ENCODE results near the gene RABL6. TPM values are rescaled to one million over a fixed set of nuclear protein-coding genes. Genes with fewer than 3 reads are reported as not detected.

The RABL6 gene
- total and polyA plus RNA-seq, 4 donors = 34.8 to 93.5 (median 67.7) TPM

- Histone ChIP-seq H3K27ac (ENCODE audit: low read depth, low read length) (no peak overlapping the region), H3K36me3 (ENCODE audit: control insufficient read depth, insufficient read depth, low read length) (peaks cover 25% of the 10 kb centered on the region), H3K9me3 (ENCODE audit: control insufficient read depth, insufficient read depth, low read length) (no peaks in the 10 kb centered on the region), H3K4me3 (ENCODE audit: low read depth, low read length) (no peak overlapping the region), H3K4me1 (ENCODE audit: control insufficient read depth, insufficient read depth, low read length) (peaks cover 21% of the 10 kb centered on the region), H3K27me3 (ENCODE audit: control insufficient read depth, insufficient read depth, low read length) (no peaks in the 10 kb centered on the region)
- WGBS (ENCODE audit: insufficient coverage) = 91% methylated on average over 6 of the region's 8 CpGs
- no peak for DNase-seq (ENCODE audit: low read depth in 4 of 6, low spot score in 6 of 6)
Measured at GRCh38 chr9:136888454-136888853, 80.7 kb downstream of the RABL6 start.

- H3K27me3 ChIP-seq (ENCODE audit: control insufficient read depth, insufficient read depth, low read length) = no peaks in the 10 kb centered on the region
- H3K27ac ChIP-seq (ENCODE audit: low read depth, low read length) = no peak overlapping the region
- 94% methylated on average over 30 of the region's 42 CpGs for WGBS (ENCODE audit: insufficient coverage)
- peaks cover 33% of the 10 kb centered on the region for H3K36me3 ChIP-seq (ENCODE audit: control insufficient read depth, insufficient read depth, low read length)
- no peak overlapping the region for H3K4me3 ChIP-seq (ENCODE audit: low read depth, low read length)
- peaks cover 21% of the 10 kb centered on the region for H3K4me1 ChIP-seq (ENCODE audit: control insufficient read depth, insufficient read depth, low read length)
- no peak for DNase-seq (ENCODE audit: low read depth in 4 of 6, low spot score in 6 of 6)
- no peaks in the 10 kb centered on the region for H3K9me3 ChIP-seq (ENCODE audit: control insufficient read depth, insufficient read depth, low read length)
Measured at GRCh38 chr9:136889858-136890257, 82.1 kb downstream of the RABL6 start.

- no peaks in the 10 kb centered on the region for H3K9me3 ChIP-seq (ENCODE audit: control insufficient read depth, insufficient read depth, low read length)
- peaks cover 16% of the 10 kb centered on the region for H3K4me1 ChIP-seq (ENCODE audit: control insufficient read depth, insufficient read depth, low read length)
- H3K27ac ChIP-seq (ENCODE audit: low read depth, low read length) = no peak overlapping the region
- 98% methylated on average over 11 of the region's 13 CpGs for WGBS (ENCODE audit: insufficient coverage)
- H3K36me3 ChIP-seq (ENCODE audit: control insufficient read depth, insufficient read depth, low read length) = peaks cover 38% of the 10 kb centered on the region
- no peak for DNase-seq (ENCODE audit: low read depth in 4 of 6, low spot score in 6 of 6)
- H3K27me3 ChIP-seq (ENCODE audit: control insufficient read depth, insufficient read depth, low read length) = no peaks in the 10 kb centered on the region
- H3K4me3 ChIP-seq (ENCODE audit: low read depth, low read length) = no peak overlapping the region
Measured at GRCh38 chr9:136890661-136891060, 82.9 kb downstream of the RABL6 start.

Small RNAs within 50 kb of the gene (small RNA-seq; reads per million reads assigned to genes)
- gene AL355987.2 (ENCODE audit: low replicate concordance) (not detected), gene ATP6V1G1P3 (ENCODE audit: low replicate concordance) (not detected), gene MIR4292 (ENCODE audit: low replicate concordance) (not detected), gene MIR4479 (ENCODE audit: low replicate concordance) (not detected)

Other genes with a start within 250 kb of the RABL6 start
- 10 to 100 TPM; 21.9 to 93.5 TPM for gene EGFL7, start 145.0 kb upstream of the RABL6 start, total RNA-seq
- 10 to 100 TPM; 46.8 to 57.3 TPM for gene EGFL7, start 145.0 kb upstream of the RABL6 start, polyA plus RNA-seq (ENCODE audit: insufficient read length in 2 of 2)
- 10 to 100 TPM in 1 of 2 donors, 1 to 10 TPM in 1; 8.7 to 14.3 TPM for gene AGPAT2, start 120.5 kb upstream of the RABL6 start, total RNA-seq
- gene AGPAT2, start 120.5 kb upstream of the RABL6 start, polyA plus RNA-seq (ENCODE audit: insufficient read length in 2 of 2) = 10 to 100 TPM in 1 of 2 donors, 1 to 10 TPM in 1; 9.1 to 11.0 TPM
- gene DIPK1B, start 95.4 kb upstream of the RABL6 start, total RNA-seq = 10 to 100 TPM; 24.9 to 47.8 TPM
- gene DIPK1B, start 95.4 kb upstream of the RABL6 start, polyA plus RNA-seq (ENCODE audit: insufficient read length in 2 of 2) = 10 to 100 TPM; 63.5 to 65.0 TPM
- gene LCN10, start 65.0 kb upstream of the RABL6 start, total RNA-seq = not detected
- not detected for gene LCN10, start 65.0 kb upstream of the RABL6 start, polyA plus RNA-seq (ENCODE audit: insufficient read length in 2 of 2)
- not detected for gene LCN6, start 59.4 kb upstream of the RABL6 start, total RNA-seq
- not detected for gene LCN6, start 59.4 kb upstream of the RABL6 start, polyA plus RNA-seq (ENCODE audit: insufficient read length in 2 of 2)
- gene LCN8, start 49.7 kb upstream of the RABL6 start, total RNA-seq = not detected
- gene LCN8, start 49.7 kb upstream of the RABL6 start, polyA plus RNA-seq (ENCODE audit: insufficient read length in 2 of 2) = not detected
- not detected for gene LCN15, start 43.4 kb upstream of the RABL6 start, total RNA-seq
- under 1 TPM in 1 of 2 donors, not detected in 1; 0.14 TPM for gene LCN15, start 43.4 kb upstream of the RABL6 start, polyA plus RNA-seq (ENCODE audit: insufficient read length in 2 of 2)
- gene TMEM141, start 16.6 kb upstream of the RABL6 start, total RNA-seq = 10 to 100 TPM; 38.9 to 76.9 TPM
- gene TMEM141, start 16.6 kb upstream of the RABL6 start, polyA plus RNA-seq (ENCODE audit: insufficient read length in 2 of 2) = 10 to 100 TPM; 51.7 to 55.4 TPM
- gene CCDC183, start 11.6 kb upstream of the RABL6 start, total RNA-seq = 1 to 10 TPM in 1 of 2 donors, under 1 TPM in 1; 0.89 to 3.0 TPM
- gene CCDC183, start 11.6 kb upstream of the RABL6 start, polyA plus RNA-seq (ENCODE audit: insufficient read length in 2 of 2) = 1 to 10 TPM; 3.4 to 7.2 TPM
- 1 to 10 TPM; 1.2 to 2.2 TPM for gene AJM1, start 34.5 kb downstream of the RABL6 start, total RNA-seq
- 10 to 100 TPM; 19.3 to 20.5 TPM for gene AJM1, start 34.5 kb downstream of the RABL6 start, polyA plus RNA-seq (ENCODE audit: insufficient read length in 2 of 2)
- 100 to 1,000 TPM in 1 of 2 donors, 10 to 100 TPM in 1; 81.6 to 191 TPM for gene PHPT1, start 41.5 kb downstream of the RABL6 start, total RNA-seq
- gene PHPT1, start 41.5 kb downstream of the RABL6 start, polyA plus RNA-seq (ENCODE audit: insufficient read length in 2 of 2) = 100 to 1,000 TPM; 183 to 200 TPM
- 1 to 10 TPM; 1.6 to 9.3 TPM for gene MAMDC4, start 44.4 kb downstream of the RABL6 start, total RNA-seq
- gene MAMDC4, start 44.4 kb downstream of the RABL6 start, polyA plus RNA-seq (ENCODE audit: insufficient read length in 2 of 2) = 10 to 100 TPM; 15.2 to 15.9 TPM
- 100 to 1,000 TPM; 123 to 477 TPM for gene EDF1, start 58.4 kb downstream of the RABL6 start, total RNA-seq
- 100 to 1,000 TPM; 392 to 409 TPM for gene EDF1, start 58.4 kb downstream of the RABL6 start, polyA plus RNA-seq (ENCODE audit: insufficient read length in 2 of 2)
- 1 to 10 TPM; 7.4 to 7.5 TPM for gene TRAF2, start 78.6 kb downstream of the RABL6 start, total RNA-seq
- gene TRAF2, start 78.6 kb downstream of the RABL6 start, polyA plus RNA-seq (ENCODE audit: insufficient read length in 2 of 2) = 10 to 100 TPM; 12.4 to 19.3 TPM
- gene FBXW5, start 136.8 kb downstream of the RABL6 start, total RNA-seq = 10 to 100 TPM; 52.0 to 91.5 TPM
- 100 to 1,000 TPM; 103 to 107 TPM for gene FBXW5, start 136.8 kb downstream of the RABL6 start, polyA plus RNA-seq (ENCODE audit: insufficient read length in 2 of 2)
- 1 to 10 TPM in 1 of 2 donors, not detected in 1; 1.3 TPM for gene C8G, start 137.3 kb downstream of the RABL6 start, total RNA-seq
- gene C8G, start 137.3 kb downstream of the RABL6 start, polyA plus RNA-seq (ENCODE audit: insufficient read length in 2 of 2) = 1 to 10 TPM; 1.6 to 1.7 TPM
- 1 to 10 TPM in 1 of 2 donors, under 1 TPM in 1; 0.20 to 4.1 TPM for gene LCN12, start 144.3 kb downstream of the RABL6 start, total RNA-seq
- gene LCN12, start 144.3 kb downstream of the RABL6 start, polyA plus RNA-seq (ENCODE audit: insufficient read length in 2 of 2) = 1 to 10 TPM; 6.5 to 7.4 TPM
- gene PTGDS, start 169.6 kb downstream of the RABL6 start, total RNA-seq = 1,000 to 10,000 TPM in 1 of 2 donors, 100 to 1,000 TPM in 1; 697 to 6,990 TPM
- 1,000 to 10,000 TPM in 1 of 2 donors, 100 to 1,000 TPM in 1; 304 to 3,209 TPM for gene PTGDS, start 169.6 kb downstream of the RABL6 start, polyA plus RNA-seq (ENCODE audit: insufficient read length in 2 of 2)
- gene LCNL1, start 175.0 kb downstream of the RABL6 start, total RNA-seq = 10 to 100 TPM in 1 of 2 donors, 1 to 10 TPM in 1; 2.3 to 54.0 TPM
- gene LCNL1, start 175.0 kb downstream of the RABL6 start, polyA plus RNA-seq (ENCODE audit: insufficient read length in 2 of 2) = 10 to 100 TPM in 1 of 2 donors, 1 to 10 TPM in 1; 3.8 to 25.2 TPM
- gene PAXX, start 184.5 kb downstream of the RABL6 start, total RNA-seq = 10 to 100 TPM; 15.7 to 57.5 TPM
- gene PAXX, start 184.5 kb downstream of the RABL6 start, polyA plus RNA-seq (ENCODE audit: insufficient read length in 2 of 2) = 100 to 1,000 TPM in 1 of 2 donors, 10 to 100 TPM in 1; 87.9 to 108 TPM
- 1 to 10 TPM; 2.0 to 6.4 TPM for gene CLIC3, start 188.6 kb downstream of the RABL6 start, total RNA-seq
- gene CLIC3, start 188.6 kb downstream of the RABL6 start, polyA plus RNA-seq (ENCODE audit: insufficient read length in 2 of 2) = 1 to 10 TPM in 1 of 2 donors, under 1 TPM in 1; 0.35 to 2.0 TPM
- 10 to 100 TPM; 46.8 to 52.0 TPM for gene ABCA2, start 220.3 kb downstream of the RABL6 start, total RNA-seq
- gene ABCA2, start 220.3 kb downstream of the RABL6 start, polyA plus RNA-seq (ENCODE audit: insufficient read length in 2 of 2) = 100 to 1,000 TPM; 139 to 151 TPM
- gene FUT7, start 224.1 kb downstream of the RABL6 start, total RNA-seq = under 1 TPM; 0.06 to 0.40 TPM
- gene FUT7, start 224.1 kb downstream of the RABL6 start, polyA plus RNA-seq (ENCODE audit: insufficient read length in 2 of 2) = under 1 TPM; 0.51 to 0.52 TPM
- 10 to 100 TPM; 26.7 to 82.7 TPM for gene NPDC1, start 238.2 kb downstream of the RABL6 start, total RNA-seq
- 100 to 1,000 TPM; 245 to 276 TPM for gene NPDC1, start 238.2 kb downstream of the RABL6 start, polyA plus RNA-seq (ENCODE audit: insufficient read length in 2 of 2)
- 1 to 10 TPM; 5.7 to 7.9 TPM for gene ENTPD2, start 246.1 kb downstream of the RABL6 start, total RNA-seq
- 10 to 100 TPM; 49.1 to 50.7 TPM for gene ENTPD2, start 246.1 kb downstream of the RABL6 start, polyA plus RNA-seq (ENCODE audit: insufficient read length in 2 of 2)